ENCODE results near the gene OOSP2. TPM values are rescaled to one million over a fixed set of nuclear protein-coding genes. Genes with fewer than 3 reads are reported as not detected.

The OOSP2 gene
- total and polyA plus RNA-seq, 2 experiments from 2014 or later = not detected

DNA sequence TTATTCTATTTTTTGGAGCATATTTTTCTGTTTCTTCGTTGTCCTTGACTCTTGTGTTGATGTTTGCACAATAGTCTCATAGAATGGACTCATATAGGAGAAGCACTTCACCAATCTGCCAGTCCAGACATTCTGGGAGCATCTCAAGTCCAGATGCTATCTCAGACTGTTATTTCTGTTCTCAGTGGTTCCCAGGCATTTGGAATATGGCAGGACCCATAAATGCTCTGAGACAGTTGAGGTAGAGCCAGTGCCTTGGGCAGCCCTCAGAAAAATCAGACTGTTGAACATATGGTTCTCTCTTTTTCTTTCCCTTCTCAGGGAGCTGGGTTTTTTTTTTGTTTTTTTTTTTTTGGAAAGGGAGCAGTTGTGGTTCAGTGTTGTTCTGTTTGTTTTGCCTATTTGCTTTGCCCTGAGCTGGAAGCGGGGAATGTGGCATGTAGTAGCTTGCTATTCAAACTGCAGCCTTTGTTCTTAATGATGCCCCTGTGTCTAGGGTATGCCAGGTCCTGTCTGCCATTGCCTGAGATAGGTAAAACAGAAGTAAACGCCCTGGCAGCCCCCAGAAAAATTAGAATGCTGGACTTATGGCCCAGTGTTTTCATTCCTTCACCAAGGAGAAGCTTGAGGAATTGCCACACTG, 44.5 kb downstream of the OOSP2 start:
- no peak overlapping the region for H3K27ac ChIP-seq
- no peak overlapping the region for H3K4me3 ChIP-seq
- H3K9me3 ChIP-seq (ENCODE audit: low read depth) = no peaks in the 10 kb centered on the region
- TF ChIP-seq, protein P1, sequence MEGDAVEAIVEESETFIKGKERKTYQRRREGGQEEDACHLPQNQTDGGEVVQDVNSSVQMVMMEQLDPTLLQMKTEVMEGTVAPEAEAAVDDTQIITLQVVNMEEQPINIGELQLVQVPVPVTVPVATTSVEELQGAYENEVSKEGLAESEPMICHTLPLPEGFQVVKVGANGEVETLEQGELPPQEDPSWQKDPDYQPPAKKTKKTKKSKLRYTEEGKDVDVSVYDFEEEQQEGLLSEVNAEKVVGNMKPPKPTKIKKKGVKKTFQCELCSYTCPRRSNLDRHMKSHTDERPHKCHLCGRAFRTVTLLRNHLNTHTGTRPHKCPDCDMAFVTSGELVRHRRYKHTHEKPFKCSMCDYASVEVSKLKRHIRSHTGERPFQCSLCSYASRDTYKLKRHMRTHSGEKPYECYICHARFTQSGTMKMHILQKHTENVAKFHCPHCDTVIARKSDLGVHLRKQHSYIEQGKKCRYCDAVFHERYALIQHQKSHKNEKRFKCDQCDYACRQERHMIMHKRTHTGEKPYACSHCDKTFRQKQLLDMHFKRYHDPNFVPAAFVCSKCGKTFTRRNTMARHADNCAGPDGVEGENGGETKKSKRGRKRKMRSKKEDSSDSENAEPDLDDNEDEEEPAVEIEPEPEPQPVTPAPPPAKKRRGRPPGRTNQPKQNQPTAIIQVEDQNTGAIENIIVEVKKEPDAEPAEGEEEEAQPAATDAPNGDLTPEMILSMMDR (IDR thresholded peaks at IDR 0.05; ENCODE audit: low read depth, low read length) = no peak
- H3K36me3 ChIP-seq = no peaks in the 10 kb centered on the region
- H3K27me3 ChIP-seq = no peaks in the 10 kb centered on the region
- DNase-seq (ENCODE audit: low read depth in 1 of 2, low spot score in 1 of 2) = no peak
- no peaks in the 10 kb centered on the region for H3K4me1 ChIP-seq (ENCODE audit: low read depth)

DNA sequence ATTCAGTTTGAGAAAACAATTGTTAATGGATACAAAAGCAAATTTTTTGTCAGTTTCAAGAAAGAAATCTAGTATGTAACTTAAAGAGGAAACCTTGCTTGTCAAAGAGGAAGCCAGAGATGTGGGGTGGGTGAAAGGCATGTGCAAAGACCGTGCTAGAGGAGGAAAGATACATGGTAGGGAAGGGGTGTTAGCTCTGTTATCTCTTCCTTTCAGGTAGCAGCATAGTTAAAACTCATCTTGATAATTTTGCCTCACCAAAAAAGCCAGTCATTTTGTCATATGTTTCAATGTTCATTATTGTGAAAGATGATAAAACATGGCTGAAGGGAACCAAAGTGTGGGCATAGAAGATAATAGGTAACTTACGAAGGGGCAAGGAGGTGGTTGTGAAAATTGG, 45.7 kb downstream of the OOSP2 start:
- Histone ChIP-seq H3K4me1 (ENCODE audit: low read depth) (no peaks in the 10 kb centered on the region), H3K9me3 (ENCODE audit: low read depth) (no peaks in the 10 kb centered on the region)

DNA sequence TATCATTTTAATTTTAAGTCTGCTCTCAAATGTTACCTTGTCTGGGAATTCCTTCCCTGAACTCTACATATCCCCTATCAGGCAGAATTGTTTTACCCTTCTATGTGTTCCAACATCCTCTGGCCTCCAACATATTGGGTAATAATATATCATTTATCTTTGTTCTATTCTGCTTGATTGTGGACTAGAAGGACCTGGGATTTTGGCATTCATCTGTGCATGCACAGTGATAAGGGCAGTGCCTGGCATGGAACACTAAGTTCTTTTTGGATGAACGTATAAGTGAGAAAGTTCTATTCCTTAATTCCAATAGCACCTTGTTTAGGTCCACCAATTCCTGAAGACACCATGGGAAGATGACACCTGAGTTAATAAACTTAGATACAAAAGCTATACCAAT, 47.0 kb downstream of the OOSP2 start:
- Histone ChIP-seq H3K27ac (no peak overlapping the region), H3K36me3 (no peaks in the 10 kb centered on the region), H3K9me3 (ENCODE audit: low read depth) (no peaks in the 10 kb centered on the region), H3K27me3 (no peaks in the 10 kb centered on the region), H3K4me1 (ENCODE audit: low read depth) (no peaks in the 10 kb centered on the region), H3K4me3 (no peak overlapping the region)
- DNase-seq (ENCODE audit: low read depth in 1 of 2, low spot score in 1 of 2) = no peak
- TF ChIP-seq, protein P1 (IDR thresholded peaks at IDR 0.05; ENCODE audit: low read depth, low read length) = no peak

More for the DNA sequence above, 45.7 kb downstream of the OOSP2 start:
- Histone ChIP-seq H3K36me3 (no peaks in the 10 kb centered on the region), H3K27ac (no peak overlapping the region), H3K4me3 (no peak overlapping the region), H3K27me3 (no peaks in the 10 kb centered on the region)
- TF ChIP-seq, protein P1 (IDR thresholded peaks at IDR 0.05; ENCODE audit: low read depth, low read length) = no peak
- DNase-seq (ENCODE audit: low read depth in 1 of 2, low spot score in 1 of 2) = no peak

DNA sequence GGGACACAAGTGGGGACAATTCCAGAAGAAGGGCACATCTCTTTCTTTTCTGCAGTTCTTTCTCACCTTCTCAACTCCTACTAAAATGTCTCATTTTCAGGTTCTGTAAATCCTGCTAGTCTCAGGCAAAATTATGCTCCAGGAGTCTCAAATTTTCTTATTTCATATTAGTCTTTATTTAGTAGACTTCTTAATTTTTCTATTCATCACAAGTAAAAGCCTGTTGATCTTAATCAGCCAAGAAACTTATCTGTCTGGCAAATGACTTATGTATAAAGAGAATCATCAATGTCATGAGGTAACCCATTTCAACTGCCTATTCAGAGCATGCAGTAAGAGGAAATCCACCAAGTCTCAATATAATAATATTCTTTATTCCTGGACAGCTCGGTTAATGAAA, 48.2 kb downstream of the OOSP2 start, which contains the start of gene MS4A2:
TSS of gene MS4A2 (plus strand) at position 301 of the 400 bp plus-strand sequence. CDS start 102 bp downstream, outside the sequence.
- Histone ChIP-seq H3K4me3 (no peak within 1 kb of the TSS), H3K4me1 (ENCODE audit: low read depth) (no peaks in the 10 kb centered on the region)

DNA sequence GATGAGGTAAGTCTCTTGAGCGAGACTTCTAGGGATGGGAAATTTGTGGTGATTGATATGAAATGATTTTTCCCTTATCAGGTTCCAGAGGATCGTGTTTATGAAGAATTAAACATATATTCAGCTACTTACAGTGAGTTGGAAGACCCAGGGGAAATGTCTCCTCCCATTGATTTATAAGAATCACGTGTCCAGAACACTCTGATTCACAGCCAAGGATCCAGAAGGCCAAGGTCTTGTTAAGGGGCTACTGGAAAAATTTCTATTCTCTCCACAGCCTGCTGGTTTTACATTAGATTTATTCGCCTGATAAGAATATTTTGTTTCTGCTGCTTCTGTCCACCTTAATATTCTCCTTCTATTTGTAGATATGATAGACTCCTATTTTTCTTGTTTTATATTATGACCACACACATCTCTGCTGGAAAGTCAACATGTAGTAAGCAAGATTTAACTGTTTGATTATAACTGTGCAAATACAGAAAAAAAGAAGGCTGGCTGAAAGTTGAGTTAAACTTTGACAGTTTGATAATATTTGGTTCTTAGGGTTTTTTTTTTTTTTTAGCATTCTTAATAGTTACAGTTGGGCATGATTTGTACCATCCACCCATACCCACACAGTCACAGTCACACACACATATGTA, 55.4 kb downstream of the OOSP2 start:
- no peak for DNase-seq (ENCODE audit: low read depth in 1 of 2, low spot score in 1 of 2)
- TF ChIP-seq, protein P1 (IDR thresholded peaks at IDR 0.05; ENCODE audit: low read depth, low read length) = no peak
- H3K4me3 ChIP-seq = no peak overlapping the region
- no peaks in the 10 kb centered on the region for H3K9me3 ChIP-seq (ENCODE audit: low read depth)
- H3K27me3 ChIP-seq = no peaks in the 10 kb centered on the region
- H3K4me1 ChIP-seq (ENCODE audit: low read depth) = no peaks in the 10 kb centered on the region
- H3K27ac ChIP-seq = no peak overlapping the region
- H3K36me3 ChIP-seq = no peaks in the 10 kb centered on the region

More for the DNA sequence above, 48.2 kb downstream of the OOSP2 start, which contains the start of gene MS4A2:
- H3K36me3 ChIP-seq = no peaks in the 10 kb centered on the region
- DNase-seq (ENCODE audit: low read depth in 1 of 2, low spot score in 1 of 2) = no peak
- TF ChIP-seq, protein P1 (IDR thresholded peaks at IDR 0.05; ENCODE audit: low read depth, low read length) = no peak
- no peak within 1 kb of the TSS for H3K27ac ChIP-seq
- no peaks in the 10 kb centered on the region for H3K27me3 ChIP-seq
- no peaks in the 10 kb centered on the region for H3K9me3 ChIP-seq (ENCODE audit: low read depth)
